Prostate gland (tissue), 2 donors: ENCODE measurements around the gene MPHOSPH6.

Experiments used
- CTCF ChIP-seq, 4 experiments: fragments of 200-600 bp in 2 of 4; fragments of 450-650 bp in 2 of 4; sonication (generic) in 2 of 4; IDR thresholded peaks; 1 replicate in 3 of 4; 2 replicates in 1 of 4; pipeline ENCODE4 v1.5.1; 2016 to 2019; ENCODE audit warnings: antibody characterized with exemption in 4 of 4, mild to moderate bottlenecking in 2 of 4, moderate library complexity in 2 of 4
- POLR2AphosphoS5 ChIP-seq: sonication (generic); formaldehyde crosslinking; IDR thresholded peaks from one replicate; pipeline ENCODE4 v1.6.1; 2017; ENCODE audit warnings: antibody characterized with exemption

GRCh38 chr16:82138478-82139285 is 31.3 kb downstream of the MPHOSPH6 start:
- TF ChIP-seq CTCF (IDR thresholded peaks at IDR 0.05) (no peak), POLR2AphosphoS5 (no peak)
